HG03571 (cell line): ENCODE measurements around the gene RUNDC3A.

Source experiments
- ATAC-seq: cut with Tn5 transposase; IDR thresholded peaks from one replicate; pipeline ENCODE4 v1.9.1; 2021; ENCODE audit not compliant: unreplicated experiment

The RUNDC3A gene

GRCh38 chr17:44283344-44284023, 24.9 kb upstream of the RUNDC3A start:
- ATAC-seq, result no peak

DNA sequence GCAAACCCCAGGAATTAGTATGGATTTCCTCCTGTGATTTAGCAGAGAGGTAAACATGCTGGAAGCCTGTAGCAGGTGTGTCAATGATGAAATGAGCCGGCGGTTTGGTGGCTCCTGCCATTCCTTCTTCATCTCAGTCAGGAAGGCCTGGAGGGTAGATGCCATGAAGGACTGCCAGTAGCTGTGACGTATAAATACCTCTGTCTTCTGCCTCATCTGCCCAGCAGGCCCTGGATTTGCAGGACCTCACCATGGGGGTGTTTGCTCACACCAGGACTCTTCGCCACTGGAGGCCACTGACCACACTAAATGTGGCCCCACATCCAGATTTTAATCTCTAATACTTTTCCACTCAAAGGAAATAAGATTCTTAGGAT, 24.4 kb upstream of the RUNDC3A start:
- ATAC-seq, result no peak

GRCh38 chr17:44287651-44288050, 20.8 kb upstream of the RUNDC3A start:
- ATAC-seq, result no peak

DNA sequence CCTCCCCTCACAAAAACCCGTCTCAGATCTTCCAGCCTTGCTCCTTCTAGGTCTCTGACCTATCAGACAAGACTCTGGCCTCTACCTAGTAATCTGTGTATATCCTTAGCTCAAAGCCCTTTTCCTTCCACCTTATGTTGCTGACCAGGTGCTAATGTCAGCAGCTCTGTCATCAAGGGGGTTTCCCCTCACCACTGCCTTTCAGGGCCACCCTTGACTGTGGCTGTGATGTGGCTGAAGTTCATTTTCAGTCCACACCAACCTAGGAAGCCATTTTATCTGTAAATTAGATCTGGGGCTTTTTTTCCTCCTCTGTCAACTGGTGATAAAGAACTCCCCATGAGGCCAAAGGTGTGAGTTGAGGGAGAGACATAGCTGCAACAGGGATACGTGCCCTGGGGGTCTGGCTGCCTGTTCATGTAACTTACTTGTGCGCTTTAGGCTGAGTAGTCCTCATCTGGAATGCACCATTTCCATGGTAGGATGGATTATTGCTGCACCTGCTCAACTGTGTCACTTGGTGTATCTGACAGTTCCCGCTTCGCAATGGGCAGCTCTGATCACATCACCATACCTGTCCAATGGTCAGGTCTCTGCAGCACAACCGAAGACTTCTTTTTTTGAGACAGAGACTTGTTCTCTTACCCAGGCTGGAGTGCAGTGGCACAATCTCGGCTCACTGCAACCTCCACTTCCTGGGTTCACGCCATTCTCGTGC, 14.7 kb upstream of the RUNDC3A start:
- no peak for ATAC-seq

GRCh38 chr17:44297975-44298374, 10.4 kb upstream of the RUNDC3A start:
- ATAC-seq, result no peak

DNA sequence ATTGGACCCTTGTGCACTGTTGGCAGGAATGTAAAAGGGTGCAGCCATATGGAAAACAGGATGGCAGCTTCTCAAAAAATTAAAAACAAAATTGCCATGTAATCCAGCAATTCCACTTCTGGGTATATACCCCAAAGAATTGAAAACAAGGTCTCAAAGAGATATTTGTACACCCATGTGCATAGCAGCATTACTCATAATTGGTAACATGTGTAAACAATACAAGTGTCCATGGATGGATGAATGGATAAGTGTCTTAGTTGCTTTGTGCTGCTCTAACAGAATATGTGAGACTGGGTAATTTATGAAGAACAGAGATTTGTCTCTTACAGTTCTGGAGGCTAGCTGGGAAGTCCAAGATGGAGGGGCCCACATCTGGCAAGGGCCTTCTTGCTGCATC, 3.8 kb upstream of the RUNDC3A start:
- ATAC-seq, result no peak

DNA sequence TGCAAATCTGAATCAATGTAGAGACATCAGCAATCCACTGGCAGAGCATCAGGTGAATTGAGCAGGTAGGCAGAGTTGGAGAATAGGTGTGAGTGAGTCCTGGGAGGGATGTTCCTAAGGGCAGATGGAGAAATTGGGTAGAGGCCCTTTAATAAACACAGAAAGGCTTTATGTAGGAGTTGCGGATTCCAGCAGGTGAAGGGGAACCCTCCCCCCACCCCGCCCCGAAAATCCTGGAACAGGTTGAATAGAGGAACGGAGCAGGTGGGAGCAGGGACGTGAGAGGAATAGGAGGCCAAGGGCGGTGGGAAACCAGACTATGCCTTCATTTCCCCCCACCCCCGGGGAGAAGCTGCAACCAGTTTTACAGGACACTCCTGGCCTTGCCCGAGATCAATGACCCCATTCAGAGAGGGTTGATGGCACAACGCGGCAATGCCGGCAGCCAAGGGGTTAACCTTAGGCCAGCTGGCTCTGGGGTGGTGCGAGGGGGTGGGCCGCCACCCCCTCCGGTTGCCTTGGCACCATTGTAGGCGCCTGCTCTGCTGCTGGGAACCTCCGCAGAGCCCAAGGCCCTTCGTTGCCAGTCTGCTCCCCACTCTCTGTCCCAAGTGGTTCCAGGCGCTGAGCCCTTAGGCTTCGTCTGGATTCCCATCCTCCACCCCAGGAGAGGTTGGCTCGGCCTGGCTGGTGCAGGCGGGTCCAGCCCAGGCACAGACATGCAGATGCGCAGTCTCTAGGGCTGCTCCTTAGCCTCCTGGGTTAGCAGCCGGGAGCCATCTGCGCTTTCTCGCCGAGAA, 814 bp upstream of the RUNDC3A start:
- ATAC-seq, result no peak

DNA sequence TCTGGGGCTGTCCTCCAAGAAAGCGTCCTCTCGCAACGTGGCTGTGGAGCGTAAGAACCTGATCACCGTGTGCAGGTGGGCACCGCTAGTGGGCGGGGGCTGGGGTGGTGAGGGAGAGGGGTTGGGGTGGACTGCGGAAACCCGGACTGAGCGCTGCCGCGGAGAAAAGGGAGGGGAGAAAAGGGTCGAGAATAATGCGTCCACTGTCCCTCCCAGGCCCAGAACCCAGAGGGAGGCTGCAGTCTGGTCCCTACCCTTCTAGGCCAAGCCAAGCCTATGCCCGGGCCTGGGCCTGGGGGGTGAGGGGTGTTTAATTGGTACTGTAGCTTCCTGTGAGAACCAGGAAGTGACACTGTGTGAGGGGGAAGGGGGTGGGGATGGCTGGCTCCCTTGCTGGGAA, 464 bp downstream of the RUNDC3A start:
- no peak for ATAC-seq

DNA sequence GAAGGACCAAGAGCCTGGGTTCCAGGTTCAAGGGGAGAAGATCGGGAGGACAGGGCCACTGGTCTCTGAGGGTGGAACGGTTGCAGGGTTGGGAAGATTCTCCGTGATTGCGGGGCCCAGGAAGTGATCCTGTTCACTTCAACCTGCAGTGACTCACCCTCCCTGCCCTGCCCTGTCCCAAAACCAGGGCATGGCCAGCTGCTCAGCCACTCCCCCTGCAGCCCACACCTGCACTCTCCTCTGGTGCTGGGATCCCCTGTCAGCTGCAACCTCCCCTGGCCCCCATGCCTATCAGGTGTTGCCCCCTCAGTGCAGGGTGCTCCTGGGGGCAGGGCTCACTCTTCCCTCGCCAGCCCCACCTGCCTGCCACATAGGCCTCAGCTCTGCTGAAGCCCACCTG, 1.1 kb downstream of the RUNDC3A start:
- ATAC-seq, result no peak

DNA sequence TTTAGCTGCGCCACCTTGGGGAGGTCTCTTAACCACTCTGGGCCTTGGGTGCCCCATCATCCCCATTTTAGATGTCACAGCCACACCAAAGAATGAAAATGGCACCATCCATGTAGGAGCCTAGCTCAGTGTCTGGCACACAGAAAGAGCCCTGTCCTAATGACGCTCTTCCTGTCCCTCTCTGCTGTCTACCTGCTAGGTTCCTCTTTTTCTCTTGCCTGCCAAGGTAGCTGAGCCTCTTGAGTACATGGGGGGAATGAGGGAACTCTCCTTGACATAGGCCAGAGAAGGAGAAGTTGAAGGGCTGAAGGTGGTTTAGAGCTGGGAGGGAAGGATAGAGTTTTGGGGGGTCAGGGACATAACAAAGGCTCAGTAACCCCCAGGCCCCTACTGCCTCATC, 1.8 kb downstream of the RUNDC3A start:
- ATAC-seq, result no peak

- no peak for ATAC-seq
Observed at GRCh38 chr17:44310609-44311376, 2.4 kb downstream of the RUNDC3A start.

GRCh38 chr17:44311562-44312181, 3.3 kb downstream of the RUNDC3A start:
- no peak for ATAC-seq

GRCh38 chr17:44312396-44313104, 4.1 kb downstream of the RUNDC3A start:
- no peak for ATAC-seq

GRCh38 chr17:44314031-44314430, 5.6 kb downstream of the RUNDC3A start:
- ATAC-seq, result no peak

DNA sequence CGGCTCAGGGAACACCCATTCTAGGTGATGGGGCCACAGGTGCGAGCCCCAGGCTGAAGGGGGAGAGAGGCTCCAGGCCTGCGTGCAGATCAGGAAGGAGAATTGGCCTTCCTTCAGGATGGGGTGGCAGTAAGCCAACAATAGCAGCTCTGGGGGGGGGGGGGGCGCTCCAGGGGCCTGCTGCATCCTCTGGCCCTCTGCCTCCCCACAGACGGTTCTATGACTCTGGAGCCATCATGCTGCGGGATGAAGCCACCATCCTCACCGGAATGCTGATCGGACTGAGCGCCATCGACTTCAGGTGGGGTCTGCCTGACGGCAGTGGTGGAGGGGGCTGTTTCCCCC, 6.1 kb downstream of the RUNDC3A start:
- ATAC-seq, result no peak

DNA sequence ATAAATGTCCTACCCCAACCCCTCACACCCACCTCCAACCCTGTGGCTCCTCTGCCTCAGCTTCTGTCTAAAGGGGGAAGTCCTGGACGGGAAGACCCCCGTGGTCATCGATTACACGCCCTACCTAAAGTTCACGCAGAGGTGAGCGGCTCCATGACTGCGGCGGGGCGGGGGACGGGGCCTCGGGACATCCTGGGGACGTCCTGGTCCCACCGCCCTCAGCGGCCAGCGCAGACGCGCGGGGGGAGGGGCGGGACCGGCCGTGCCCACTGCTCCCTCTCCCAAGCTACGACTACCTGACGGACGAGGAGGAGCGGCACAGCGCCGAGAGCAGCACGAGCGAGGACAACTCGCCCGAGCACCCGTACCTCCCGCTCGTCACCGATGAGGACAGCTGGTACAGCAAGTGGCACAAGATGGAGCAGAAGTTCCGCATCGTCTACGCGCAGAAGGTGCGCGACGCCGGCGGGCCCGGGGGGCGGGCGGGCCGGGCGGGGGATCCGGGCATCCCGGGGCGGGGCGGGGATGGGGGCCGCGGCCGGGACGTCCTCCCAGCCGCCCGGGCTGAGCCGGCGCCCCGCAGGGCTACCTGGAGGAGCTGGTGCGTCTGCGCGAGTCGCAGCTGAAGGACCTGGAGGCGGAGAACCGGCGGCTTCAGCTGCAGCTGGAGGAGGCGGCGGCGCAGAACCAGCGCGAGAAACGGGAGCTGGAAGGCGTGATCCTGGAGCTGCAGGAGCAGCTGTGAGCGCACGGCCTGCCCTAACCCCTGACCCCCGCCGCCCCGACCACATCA, 6.7 kb downstream of the RUNDC3A start:
- ATAC-seq, result no peak

- ATAC-seq, result no peak
Observed at GRCh38 chr17:44315760-44316731, 7.6 kb downstream of the RUNDC3A start.

- ATAC-seq, result no peak
Observed at GRCh38 chr17:44317545-44317944, 9.1 kb downstream of the RUNDC3A start.
